HG03025 (cell line): ENCODE measurements around the gene APBB2.

Source experiments
- ATAC-seq: cut with Tn5 transposase; IDR thresholded peaks from one replicate; pipeline ENCODE4 v1.9.1; 2021; ENCODE audit warnings: mild to moderate bottlenecking, moderate library complexity; ENCODE audit not compliant: unreplicated experiment, low FRiP score

The APBB2 gene

GRCh38 chr4:40881851-40882250 is 332.5 kb downstream of the APBB2 start:
- ATAC-seq: no peak

- no peak for ATAC-seq
These were observed 333.2 kb downstream of the APBB2 start for GRCh38 chr4:40881096-40881495.

DNA sequence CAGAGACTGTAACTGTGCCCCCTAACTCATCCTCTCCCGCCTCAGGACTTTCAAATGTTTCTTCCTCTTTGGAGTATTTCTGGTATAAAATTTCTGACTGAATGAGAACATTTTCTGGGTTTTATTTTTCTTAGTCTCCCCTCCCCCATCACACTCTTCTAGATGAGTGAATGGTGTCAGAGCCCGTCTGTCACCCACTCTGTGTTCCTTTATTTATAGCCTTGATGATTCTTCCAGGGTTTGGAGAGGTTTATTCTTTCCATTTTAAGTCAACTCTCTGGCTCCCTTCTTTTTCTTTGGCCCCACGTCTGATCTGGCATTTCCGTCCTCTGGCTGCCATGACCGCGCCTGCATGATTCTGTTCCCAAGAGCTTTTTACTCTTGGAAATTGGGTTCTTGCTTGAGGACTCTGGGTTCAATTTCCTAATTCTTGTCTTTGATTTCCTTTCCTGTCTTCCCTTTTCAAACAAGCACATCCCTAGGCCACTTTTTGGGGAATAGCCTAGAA is 335.7 kb downstream of the APBB2 start:
- ATAC-seq: no peak

- ATAC-seq: no peak
These were observed 337.3 kb downstream of the APBB2 start for GRCh38 chr4:40877081-40877480.

GRCh38 chr4:40875507-40876150 is 338.7 kb downstream of the APBB2 start:
- no peak for ATAC-seq

DNA sequence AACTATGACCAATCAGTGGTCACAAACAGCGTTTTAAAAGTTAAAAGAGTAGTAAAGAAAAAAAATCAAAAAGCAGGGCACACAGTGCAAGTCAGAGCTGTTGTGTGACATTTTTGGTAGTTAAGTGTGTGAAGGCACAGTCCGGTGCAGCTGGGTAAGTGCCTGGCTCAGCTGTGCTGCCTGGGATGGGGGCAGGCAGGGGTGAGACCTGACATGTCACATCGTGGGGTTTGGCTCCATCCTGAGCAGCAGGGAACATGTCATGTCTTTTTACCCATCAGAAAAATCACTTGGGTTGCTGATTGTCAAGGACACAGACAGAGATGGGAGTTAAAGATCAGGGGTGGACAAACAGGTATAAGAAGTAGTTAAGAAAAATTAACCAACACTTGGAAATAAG is 339.4 kb downstream of the APBB2 start:
- ATAC-seq: no peak

DNA sequence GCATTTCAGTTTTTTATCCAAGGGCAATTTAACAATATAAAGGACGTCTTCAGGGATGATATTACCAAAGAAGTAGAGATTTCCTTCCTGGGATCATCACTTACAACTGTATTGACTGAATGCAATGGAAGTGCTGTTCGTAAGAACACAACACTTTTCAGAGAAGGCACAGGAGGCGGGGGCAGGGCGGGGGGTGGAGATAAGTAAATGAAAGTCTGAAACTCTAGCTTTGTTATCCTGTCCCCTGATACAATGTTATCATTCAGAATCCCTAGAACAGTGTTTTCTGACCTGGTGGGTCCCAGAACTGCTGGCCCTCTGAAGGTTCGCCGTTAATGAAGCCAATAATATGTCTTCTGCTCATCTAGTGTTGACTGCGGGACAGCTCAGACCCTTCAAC is 340.0 kb downstream of the APBB2 start:
- ATAC-seq: no peak

DNA sequence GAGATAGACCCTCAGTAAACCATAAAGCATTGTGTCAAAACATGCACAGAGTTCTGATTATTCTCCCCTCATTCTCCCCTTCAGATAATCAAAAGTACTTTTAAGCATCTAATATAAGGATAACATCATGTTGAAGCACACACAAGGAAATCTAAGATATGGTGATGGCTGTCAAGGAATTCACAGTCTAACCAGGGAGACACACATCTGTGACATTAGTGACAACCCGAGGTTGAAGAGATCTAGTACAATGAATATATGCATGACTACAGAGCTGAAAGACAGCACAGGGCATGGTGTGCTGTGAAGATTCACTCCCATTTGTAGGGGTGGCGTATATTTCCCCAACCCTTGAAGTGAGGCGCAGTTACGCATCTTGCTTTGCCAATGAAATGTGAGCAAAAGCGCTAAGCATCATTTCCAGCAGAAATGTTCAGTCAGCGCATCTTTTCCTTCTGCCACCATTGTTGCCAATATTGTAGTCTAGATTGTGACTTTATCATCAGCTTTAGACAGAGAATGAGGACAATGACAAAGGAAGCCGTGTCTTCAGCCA is 342.6 kb downstream of the APBB2 start:
- no peak for ATAC-seq

GRCh38 chr4:40870150-40870549 is 344.2 kb downstream of the APBB2 start:
- no peak for ATAC-seq

DNA sequence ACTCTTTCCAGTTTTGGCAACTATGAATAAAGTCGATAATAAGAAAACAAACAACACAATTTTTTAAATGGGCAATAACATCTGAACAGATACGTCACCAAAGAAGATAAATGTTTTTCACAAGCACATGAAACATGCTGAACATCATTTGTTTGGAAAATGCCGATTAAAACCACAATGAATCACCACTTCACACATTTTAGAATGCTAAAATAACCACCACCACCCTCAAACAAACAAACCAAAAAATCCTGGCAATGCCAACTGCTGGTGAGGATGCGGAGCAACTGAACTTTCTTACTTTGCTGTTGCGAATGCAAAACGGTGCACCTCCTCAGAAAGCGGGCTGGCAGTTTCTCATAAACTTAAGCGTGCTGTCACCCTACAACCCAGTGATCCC is 348.6 kb downstream of the APBB2 start:
- ATAC-seq: no peak

DNA sequence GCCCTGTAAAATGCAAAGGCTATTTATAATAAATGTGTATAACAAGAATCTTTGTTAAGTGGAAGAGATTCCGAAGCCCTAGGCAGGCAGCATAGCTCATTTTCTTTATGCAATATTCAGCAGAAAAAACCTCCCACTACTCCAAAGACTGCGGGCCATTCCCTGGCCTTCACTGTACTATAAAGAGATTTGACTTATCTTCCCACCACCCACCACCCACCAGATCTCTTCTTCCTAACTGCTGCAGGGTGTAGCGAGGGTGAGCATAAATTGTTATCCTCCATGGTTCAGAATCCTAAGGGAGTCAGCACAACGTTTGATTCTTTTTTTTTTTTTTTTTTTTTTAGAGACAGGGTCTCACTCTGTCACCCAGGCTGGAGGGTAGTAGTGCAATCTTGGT is 349.8 kb downstream of the APBB2 start:
- ATAC-seq: no peak

DNA sequence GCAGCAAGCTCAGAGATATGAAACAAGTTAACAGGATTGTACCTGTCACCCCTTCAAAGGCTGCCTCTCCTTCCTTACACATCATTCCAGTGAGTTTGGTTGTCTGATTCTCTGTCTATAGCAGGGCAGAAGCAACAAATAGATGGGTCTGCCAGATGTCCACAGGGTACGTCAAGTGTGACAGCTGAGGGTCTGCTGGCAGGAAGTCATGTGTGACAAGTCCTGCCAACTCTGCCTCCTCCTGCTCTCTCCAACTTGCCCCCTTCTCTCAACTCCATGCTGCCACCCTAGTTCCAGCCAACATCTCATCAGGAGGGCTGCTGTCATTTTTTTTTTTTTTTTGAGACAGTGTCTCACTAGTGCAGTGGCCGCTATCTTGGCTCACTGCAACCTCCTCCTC is 355.4 kb downstream of the APBB2 start:
- ATAC-seq: no peak

DNA sequence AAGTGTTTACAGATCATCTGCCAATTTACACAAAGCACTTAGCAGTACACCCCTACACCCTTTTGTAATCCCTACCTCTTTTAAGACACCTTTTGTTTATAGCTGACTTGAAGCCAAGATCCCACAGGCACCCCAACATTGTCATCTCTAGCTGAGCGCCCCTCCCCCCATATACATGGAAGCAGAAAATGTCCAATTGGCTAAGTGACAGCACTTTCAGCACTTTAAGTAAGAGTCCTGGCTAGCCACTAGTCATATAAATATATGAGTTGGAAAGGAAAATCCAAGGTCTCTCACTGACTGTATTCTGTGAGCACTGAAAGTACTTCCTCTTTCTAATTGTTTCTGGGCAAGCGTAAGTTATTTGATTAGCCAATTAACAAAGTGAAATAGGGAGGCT is 356.4 kb downstream of the APBB2 start:
- ATAC-seq: no peak

- ATAC-seq: peak; percentile 82
These were observed 357.4 kb downstream of the APBB2 start for GRCh38 chr4:40856840-40857362.

DNA sequence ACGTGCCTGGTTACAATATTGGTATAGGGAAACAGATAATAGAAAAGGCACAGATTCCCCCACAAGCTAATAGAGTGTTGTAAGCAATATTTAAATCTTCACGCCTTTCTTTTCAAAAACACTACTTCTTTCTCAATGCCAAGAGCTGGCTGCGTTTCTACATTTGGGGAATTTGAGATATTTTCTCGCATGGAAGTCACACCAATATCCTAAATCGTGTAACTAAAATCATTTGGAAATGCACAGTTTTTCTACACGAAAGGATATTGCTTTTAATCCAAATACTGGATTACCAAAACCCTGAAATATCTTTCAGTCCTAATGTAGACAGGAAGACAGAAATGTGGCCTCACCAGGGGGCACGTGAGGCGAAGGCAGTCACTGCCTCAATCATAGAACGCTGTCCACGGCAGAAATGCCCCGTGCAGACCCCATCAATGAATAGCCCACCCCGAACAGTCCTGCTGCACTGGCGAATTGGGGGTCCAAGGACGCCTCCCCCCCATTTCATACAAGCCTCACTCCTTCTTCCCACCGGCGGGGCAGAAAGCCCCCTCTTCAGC is 358.0 kb downstream of the APBB2 start:
- no peak for ATAC-seq

DNA sequence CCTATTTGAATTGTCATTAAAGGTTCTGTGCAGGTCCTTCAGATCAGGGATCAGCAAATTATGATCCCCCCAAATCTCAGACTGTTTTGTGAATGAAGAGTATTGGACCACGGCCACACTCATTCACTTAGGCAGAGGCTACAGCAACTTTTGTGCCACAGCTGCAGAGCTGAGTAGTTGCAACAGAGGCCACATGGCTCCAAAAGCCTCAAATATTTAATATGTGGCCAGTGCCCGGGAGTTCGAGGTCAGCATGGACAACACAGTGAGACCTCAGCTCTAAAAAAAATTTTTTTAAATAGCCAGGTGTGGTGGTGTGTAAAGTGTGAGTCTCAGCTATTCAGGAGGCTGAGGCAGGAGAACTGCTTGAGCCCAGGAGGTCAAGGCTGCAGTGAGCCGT is 363.8 kb downstream of the APBB2 start:
- ATAC-seq: no peak

DNA sequence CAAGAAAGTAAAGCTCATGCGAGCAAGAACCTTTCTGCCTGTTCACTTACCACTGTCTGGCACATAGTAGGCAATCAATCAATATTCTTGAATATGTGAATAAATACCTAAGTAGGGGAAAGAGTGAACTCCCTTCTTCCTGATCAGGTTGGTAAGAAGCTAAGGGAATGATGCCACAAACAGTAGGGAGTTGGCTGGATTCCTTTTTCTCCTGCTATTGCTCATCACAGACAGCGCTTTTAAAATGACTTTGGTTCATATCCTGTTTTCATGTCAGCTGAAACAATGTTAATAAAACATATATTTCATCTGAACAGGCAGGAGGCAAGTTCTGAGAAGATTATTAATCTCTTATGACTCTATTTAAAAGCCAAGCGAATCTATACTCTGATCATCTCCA is 365.4 kb downstream of the APBB2 start:
- ATAC-seq: no peak

DNA sequence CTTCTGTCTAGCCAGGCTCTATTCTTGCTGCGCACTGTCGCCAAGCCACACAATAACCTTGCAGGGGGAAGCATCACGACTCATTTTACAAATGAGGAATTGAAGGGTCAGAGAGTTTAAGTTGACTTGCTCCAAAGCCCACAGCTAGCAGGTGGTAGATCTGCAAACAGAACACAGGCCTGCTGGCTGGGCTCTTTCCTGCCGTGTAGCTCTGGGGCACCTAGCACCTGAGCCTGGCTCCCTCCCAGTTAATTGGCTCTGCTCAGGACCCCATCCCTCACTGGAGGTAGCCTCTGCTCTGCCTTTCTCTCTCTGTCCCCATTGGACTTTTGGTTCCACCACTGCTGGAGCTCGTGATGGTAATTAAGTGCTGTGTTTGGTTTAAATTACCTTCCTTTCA is 366.1 kb downstream of the APBB2 start:
- ATAC-seq: no peak

- no peak for ATAC-seq
These were observed 367.8 kb downstream of the APBB2 start for GRCh38 chr4:40846532-40846931.

- ATAC-seq: no peak
These were observed 369.0 kb downstream of the APBB2 start for GRCh38 chr4:40845154-40845835.

DNA sequence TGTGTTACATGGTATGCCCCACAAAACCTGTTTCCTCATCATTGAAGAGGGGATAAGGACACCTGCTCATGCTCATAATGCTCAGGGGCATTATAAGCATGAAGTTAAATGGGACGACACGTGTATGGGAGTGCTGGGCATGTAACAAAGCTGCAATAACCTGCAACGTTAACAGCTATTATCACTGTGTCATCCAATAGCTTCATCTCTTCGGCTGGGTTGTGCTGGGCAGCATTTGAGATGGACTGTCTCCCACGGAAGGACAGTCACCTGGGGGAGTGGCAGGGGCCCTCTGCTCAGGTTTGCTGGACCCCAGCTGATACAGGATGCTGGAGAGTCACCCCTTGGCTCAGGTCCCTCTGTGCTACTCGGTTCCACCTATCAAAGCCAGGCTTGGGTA is 370.1 kb downstream of the APBB2 start:
- ATAC-seq: no peak
